Activated T-helper 9 cell treated with anti-CD3 and anti-CD28 coated beads, Interleukin-2, amount 50 U/mL, for 16 hours (primary cell): ENCODE measurements around the gene DAPK1.

Experiments used
- DNase-seq: peaks from one replicate; pipeline ENCODE4 v3.0.0-alpha.2; 2020; ENCODE audit warnings: low read depth

The DAPK1 gene

DNA sequence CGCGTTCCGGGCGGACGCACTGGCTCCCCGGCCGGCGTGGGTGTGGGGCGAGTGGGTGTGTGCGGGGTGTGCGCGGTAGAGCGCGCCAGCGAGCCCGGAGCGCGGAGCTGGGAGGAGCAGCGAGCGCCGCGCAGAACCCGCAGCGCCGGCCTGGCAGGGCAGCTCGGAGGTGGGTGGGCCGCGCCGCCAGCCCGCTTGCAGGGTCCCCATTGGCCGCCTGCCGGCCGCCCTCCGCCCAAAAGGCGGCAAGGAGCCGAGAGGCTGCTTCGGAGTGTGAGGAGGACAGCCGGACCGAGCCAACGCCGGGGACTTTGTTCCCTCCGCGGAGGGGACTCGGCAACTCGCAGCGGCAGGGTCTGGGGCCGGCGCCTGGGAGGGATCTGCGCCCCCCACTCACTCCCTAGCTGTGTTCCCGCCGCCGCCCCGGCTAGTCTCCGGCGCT lies at the start of gene DAPK1:
Gene DAPK1 (plus strand): TSS at position 264 of the 442 bp plus-strand sequence. CDS start 1,211 bp downstream, outside the sequence.
- no peak for DNase-seq

DNA sequence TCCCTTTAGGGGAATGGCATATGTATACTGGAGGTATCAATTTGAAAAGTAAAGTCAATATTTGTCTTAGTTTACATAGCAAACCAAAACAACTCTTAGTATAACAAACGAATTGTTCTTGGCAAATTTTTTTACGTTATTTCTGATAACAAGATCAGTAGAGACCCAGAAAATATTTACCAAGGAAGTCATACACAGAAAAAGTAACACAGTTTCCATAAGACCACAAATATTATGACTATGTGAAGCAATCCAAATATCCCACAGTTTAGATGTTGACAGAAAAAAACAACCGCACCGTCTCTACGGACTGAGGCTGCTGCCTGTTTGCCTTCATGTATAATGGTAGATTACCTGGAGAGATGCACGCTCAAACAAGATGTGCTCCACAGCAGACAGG lies 46.5 kb upstream of the DAPK1 start:
- DNase-seq, result no peak

DNA sequence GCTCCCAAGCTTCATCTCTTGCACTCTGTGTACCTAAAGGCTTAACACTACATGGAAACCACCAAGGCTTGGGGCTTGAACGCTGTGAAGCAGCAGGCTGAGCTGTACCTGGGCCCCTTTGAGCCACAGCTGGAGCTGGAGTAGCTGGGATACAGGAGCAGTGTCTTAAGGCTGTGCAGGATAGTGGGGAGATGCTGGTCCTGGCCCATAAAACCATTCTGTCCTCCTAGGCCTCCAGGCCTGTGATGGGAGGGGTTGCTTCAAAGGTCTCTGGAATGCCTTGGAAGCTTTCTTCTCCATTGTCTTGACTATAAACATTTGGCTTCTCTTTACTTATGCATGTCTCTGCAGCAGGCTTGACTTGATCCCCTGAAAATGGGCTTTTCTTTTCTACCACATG lies 42.3 kb upstream of the DAPK1 start:
- DNase-seq, result no peak

DNA sequence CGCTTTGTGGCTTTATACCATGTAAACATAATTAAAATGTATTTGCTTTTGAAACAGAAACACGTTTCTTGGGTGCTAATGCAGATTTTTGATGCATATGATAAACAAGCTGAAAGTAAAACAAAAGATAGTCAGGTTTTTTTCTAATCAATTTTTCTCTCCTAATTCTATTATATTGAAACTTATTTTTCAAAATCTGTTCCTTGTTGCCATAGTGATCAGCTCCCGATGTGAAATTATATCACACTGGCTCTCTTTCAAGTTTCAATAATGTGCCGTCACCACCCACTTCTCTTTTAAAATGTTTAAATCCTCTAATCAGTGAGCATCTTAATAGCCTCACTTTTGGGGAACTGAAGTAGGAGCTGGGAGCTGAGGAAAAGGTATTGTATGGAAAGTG lies 36.4 kb upstream of the DAPK1 start:
- no peak for DNase-seq

DNA sequence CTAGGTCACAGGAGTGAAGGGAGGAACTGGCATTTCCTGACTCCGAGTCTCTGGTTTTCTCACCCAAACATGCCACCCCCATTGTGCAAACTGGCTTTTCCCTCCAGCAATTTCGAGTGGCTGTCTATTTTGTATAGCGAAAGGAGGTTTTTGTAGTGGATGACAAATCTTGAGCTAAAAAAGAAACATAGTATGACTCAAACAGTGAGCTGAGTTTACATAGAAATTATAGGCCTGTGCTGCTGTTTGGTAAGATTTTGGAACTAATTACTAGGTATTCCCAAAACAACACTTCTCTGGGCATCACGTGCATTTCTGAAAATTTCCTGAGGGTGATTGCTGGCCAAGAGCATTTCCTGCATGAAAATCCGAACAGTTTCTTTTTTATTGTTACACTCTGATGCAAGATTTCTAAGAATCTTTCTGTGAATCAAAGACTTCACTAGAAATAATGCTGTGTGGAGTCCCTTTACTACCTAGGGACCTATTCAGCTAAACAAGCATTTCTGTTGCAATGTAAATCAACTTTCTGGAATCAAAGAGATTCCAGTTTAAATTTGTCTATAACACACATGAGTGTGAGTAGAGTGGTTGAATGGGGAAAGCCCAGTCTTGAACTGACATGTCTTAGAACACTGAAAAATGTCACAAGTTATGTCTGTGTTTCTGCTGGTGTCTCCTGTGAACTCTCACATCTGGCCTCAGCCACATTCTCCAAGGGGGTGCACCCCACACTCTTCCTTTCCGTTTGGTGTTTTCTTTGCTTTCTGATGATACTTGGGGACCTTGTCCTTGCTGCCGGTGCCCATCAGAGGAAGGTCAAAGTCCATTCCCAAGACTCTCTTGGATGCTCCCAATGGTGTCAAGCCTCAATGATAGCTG lies 33.3 kb upstream of the DAPK1 start:
- DNase-seq, result no peak

DNA sequence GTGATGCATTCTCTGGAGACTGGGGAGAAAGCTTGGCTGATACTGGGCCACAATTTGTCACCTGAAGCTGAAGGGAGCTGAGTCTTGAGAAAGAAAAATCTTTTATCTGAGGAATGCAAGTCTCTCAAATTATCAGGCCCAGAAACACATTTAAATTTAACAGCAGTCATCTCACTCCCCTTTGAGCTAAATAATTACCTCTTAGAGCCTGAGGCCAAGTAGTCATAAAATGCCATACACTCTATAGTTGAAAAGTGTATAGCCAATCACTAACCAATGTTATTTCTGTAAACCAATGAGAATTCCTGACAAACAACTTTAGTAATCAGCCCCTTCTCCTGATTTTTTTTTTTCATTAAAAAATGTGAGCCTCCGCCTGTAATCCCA lies 32.7 kb upstream of the DAPK1 start:
- no peak for DNase-seq

DNA sequence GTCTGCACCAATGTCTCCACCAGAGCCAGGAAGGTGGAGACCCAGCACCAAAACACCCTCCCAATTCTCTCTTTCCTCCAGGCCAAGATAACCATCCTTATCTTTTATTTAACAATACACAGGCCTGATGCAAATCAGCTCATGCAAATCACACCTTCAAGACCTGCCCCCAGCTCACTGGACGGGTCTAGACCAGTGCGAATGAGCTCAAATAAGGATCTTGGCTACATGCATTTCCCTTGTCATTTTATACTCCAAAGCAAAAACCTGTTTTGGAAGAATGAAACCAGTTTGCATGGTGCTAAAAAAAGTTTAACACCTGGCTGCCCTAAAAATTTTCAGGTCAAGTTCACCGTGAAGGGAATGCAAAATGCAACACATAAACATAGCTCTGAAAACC lies 31.9 kb upstream of the DAPK1 start:
- no peak for DNase-seq

DNA sequence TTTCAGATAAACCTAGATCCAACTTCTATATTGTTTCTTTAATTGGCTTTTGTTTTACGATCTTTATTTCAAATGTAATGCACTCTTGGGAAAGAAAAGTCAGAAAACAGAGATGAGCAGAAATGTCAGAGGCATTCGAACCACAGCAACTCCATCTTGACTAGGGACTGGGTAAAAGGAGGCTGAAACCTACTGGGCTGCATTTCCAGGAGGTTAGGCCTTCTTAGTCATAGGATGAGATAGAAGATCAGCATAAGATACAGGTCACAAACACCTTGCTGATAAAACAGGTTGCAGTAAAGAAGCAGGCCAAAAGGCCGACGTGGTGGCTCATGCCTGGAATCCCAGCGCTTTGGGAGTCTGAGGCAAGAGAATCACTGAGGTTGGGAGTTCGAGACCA lies 30.5 kb upstream of the DAPK1 start:
- no peak for DNase-seq

DNA sequence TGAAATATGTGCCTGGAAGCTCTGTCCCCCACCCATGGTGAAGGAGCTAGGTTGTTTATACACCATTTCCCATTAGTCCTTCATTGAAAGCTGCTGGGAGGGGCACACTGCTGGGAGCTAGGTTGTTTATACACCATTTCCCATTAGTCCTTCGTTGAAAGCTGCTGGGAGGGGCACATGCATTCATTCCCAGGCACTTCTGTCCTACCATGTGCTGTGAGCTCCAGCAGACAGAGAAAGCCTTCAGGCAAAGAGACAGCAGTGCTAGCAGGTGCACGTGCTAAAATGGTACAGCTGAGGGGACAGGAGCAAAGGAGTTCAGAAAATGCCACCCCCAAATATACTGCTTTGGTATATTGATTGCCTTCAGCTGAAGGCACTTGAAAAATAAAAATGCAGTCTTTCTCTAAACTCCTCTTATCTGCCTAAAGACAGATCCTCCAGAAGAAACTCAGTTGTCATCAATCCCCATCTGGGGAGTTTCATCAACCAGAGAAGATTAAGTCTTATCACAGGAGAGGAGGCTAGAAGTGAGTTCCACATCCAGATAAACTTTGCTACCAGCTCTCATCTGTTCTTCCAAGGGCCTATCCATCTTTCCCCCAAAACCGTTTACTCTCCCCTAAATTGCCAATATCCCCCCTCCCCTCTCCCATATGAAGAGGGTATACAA lies 27.7 kb upstream of the DAPK1 start:
- DNase-seq, result no peak

DNA sequence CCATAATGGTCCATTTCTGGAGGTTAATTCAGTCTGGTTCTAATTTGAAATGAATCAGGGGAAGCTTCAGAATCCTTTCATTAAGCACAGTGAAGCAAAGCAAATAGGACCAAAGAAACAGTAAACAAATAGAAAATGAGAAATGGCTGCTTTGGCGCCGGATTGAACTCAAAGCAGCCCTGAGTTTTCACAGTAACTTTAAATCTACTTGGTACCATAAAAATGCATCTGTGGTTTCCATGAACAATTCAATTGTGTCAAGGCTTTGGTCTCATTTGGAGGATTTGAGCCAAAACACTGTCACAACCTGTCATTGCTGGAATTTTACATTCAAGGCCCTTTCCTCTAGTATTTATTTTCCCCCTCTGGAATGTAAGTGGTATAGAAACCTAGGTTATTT lies 25.9 kb upstream of the DAPK1 start:
- no peak for DNase-seq

DNA sequence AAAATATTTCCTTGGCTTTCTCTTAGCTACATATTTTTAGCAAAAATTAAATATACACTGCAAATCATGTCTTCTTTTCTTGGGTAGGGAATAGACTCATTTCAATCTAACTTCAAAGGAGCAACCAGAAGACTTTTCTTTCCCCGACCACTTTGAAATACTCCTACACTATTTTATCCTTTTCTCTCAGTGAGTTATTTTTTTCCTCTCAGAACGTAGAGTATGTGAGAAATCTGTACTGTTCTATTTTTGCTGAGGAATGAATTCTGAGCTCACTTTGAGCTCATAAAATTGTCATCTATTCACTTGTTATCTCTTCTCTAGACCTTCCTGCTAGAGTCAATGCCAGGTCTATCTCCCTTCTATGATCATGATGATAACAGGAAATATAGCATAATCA lies 22.2 kb upstream of the DAPK1 start:
- DNase-seq, result no peak

DNA sequence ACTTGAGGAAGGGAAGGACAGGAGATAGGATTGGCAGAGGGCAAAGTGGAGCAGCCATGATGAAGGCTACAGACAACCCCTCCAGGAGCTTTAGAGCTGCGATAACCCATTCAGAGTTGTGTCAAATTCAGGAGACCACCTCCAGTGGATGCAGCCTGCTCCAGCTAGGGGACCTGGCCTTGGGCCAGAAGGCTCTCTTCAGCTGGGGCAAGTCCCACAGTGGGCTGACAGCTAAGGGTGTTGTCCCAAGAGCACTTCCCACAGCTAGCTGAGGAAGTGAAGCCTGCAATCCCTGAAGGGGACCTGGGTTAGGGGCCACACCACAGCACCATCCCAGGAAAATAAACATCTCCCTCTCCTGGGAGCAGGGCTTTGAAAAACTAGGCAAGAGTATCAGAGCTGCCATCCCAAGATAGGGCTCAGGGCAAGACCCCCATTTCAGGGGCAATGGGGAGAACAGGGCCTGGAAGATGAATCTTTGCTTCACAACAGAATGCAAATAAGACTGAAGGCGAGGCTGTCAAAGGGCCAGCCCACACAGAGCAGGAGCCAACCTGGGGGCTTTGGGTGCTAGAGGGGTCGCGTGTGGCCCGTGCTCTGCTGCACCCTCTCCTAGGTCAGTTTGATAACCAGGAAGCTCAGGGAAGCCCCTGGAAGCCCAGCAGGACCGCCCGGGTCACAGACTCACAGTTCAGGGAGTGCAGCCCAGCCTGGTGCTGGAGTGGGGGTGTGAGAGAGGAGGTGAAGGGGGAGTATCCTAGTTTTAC lies 19.3 kb upstream of the DAPK1 start:
- DNase-seq, result no peak

DNA sequence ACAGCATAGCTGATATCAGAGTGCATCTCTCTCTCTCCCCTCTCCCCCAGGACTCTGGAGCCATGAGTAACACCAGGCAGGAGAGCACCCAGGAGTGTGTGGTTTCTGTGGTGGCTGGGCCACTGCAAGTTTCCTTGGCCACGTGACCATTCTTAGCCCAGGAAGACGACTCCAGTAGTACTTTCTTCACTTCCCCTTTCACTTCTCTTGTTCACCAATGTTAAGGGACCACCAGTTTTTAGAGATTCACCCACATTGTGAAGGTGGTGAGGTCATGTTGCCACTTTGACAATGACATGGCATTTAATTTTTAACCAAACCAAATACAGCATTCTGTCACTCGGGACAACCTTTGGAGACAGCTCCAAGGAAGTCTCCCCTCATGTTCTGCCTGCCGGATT lies 17.9 kb upstream of the DAPK1 start:
- DNase-seq, result no peak

DNA sequence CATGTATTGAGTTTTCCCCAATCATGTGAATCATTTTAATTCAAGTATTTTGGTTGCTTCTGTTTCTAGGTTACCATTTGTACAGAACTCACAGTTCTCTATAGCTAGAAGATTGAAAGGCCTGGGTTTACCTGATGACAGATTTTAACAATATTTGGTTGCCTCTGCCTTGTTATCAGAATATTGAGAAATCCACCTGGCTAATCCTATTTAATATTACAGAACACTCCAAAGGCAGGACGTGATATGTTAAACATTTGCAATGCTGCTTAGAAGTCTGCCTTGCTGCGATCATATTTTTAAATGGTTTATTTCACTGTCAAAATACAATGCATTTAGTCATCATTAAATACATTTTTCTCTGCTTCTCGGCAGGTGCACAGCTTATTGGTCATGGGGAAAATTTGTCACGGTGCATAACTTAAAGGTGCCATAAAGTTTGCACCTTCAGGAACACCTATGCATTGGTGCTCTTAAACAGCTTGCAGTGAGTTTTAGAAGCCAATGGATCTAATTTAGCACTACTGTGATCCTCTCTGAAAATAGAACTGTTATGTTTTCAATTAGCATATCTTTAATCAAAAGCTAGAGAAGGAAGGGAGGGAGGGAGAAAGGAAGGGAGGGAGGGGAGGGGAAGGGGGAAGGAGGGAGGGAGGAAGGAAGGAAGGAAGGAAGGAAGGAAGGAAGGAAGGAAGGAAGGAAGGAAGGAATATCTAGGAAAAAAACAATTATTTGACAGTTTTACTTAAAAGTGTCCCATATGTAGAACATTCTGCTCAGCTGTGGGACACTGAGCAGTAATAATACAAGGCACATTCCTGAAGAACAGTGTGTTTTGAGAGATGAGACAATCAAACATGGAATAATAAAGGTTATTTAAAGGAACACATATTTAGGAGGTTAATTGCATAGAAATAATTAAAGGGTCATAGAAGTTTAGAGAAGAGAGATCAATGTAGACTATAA lies 15.5 kb upstream of the DAPK1 start:
- no peak for DNase-seq

DNA sequence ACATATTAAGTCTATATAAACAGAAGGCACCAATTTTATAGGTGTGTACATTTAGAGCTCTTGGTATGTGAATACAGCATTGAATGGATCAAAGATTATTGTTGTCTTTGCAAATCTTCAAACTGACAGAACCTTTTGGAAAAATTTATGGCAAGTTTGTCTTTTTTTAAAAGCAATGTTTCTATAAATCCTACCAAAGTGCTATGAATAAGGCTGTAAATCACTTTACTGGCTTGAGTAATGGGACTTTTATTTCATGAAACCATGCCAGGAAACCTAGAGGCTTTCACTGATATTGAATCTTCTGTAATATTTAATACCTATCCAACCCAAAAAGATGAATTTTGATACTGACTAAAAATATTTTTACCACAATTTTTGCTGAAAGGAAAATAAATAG lies 7.4 kb upstream of the DAPK1 start:
- no peak for DNase-seq

DNA sequence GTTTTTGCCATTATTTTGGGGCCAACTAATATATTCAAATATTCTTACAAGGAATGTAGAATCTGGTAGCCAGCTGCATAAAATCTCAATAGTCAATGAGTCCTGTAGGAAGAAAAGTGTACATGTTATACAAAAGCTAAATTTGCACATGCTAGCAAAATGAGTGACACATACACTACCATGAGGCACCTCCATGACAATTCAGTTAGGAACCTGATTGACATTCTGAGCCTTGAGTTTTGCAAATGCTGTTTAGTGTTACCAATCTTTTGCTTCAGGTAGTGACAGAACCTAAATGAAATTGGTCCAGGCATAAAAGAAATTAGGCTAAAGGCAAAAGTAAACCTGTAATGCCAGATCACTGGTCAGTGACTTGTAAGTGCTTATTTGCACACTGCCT lies 6.8 kb upstream of the DAPK1 start:
- DNase-seq, result no peak

DNA sequence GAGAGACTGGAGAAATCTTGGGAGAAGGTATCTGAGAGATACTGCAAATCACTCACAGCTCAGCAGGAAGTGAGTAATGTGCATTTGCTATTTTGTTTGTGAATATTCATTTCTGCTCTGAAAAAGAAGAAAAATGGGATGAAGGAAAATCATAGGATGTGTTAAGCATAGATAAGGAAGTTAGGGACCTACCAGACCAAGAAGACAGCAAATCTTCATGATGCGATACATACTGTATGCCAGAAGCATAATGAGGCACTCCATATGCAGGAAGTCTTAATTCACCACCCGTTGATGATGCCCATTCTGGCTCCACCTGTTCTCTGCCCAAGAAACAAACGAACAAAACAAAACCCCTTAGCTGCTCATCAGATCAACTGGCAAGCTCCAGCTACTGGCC lies 6.1 kb upstream of the DAPK1 start:
- no peak for DNase-seq

DNA sequence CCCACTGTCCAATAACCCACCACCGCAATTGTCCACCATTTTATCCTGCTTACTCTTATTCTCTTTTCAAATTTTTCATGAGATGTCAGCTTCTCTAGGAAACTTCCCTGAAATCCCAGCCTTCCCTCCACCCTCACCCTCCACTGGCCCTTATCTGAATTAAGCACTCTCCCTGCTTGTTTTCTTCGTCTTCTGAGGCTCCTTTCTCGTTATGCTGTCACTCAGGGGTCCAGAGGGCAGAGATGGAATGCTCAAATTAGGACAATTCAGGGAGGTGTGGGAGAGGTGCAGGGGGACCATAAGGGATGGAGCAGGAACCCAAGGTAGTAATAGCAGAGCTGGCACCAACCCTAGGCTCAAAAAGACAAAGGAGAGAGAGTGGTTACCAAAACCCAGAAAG lies 5.0 kb upstream of the DAPK1 start:
- DNase-seq, result no peak

DNA sequence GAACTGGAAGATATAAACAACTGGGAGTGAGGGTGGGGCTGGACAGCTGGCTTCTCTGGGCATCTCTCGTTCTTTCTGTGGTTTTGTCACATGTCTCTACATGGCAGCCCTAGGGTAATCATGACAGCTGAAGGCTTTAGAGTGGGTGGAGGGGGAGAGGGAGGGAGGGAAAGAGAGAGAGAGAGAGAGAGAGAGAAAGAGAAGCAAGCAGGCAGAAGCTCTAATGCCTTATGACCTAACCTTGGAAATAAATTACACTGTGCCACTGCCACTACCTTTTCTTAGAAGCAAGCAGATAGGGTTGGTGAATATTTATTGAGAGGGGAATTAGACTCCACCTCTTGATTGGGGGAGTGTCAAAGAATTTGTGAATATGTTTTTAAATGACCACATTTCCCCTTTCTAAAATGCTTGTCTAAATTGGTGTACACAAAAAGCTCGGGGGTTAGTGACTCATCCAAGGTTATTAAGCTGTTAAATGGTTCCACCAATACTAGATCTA lies 2.6 kb upstream of the DAPK1 start:
- no peak for DNase-seq

DNA sequence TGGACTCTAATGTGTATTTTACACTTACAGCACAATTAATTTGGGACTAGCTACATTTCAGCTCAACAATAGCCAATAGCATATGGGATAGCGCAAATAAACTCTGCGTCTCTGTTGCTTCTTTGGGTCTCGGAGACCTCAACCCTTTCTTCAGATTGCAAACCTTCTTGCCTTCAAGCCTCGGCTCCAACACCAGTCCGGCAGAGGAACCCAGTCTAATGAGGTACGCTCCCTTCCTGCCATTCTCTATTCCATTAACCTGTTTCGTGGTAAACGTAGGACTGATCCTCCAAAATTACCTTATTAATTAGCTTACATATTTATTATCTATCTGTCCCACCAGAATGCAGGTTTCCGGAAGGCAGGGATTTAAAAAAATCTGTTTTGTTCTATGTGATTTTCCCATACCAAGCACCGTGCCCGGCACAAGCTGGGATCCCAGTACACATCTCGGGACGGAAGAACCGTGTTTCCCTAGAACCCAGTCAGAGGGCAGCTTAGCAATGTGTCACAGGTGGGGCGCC lies 525 bp upstream of the DAPK1 start:
- DNase-seq, result no peak
